Uterus (tissue), 2 donors: ENCODE results near the gene EXOC4.

Experiments
- POLR2A ChIP-seq, 2 donors: fragments of 450-650 bp; IDR thresholded peaks; one replicate each; pipeline ENCODE4 v1.6.1; 2016; ENCODE audit warnings: antibody characterized with exemption in 2 of 2, mild to moderate bottlenecking in 1 of 2, moderate library complexity in 1 of 2
- TF ChIP-seq, protein P1 (sequence below), 4 experiments: fragments of 200-600 bp in 2 of 4; fragments of 450-650 bp in 2 of 4; sonication (generic) in 2 of 4; IDR thresholded peaks; one replicate each; pipeline ENCODE4 v1.5.1; 2016 to 2019; ENCODE audit warnings: antibody characterized with exemption in 4 of 4, mild to moderate bottlenecking in 2 of 4, moderate library complexity in 1 of 4

- no peak for TF ChIP-seq POLR2A (IDR thresholded peaks at IDR 0.05)
- TF ChIP-seq, protein P1, sequence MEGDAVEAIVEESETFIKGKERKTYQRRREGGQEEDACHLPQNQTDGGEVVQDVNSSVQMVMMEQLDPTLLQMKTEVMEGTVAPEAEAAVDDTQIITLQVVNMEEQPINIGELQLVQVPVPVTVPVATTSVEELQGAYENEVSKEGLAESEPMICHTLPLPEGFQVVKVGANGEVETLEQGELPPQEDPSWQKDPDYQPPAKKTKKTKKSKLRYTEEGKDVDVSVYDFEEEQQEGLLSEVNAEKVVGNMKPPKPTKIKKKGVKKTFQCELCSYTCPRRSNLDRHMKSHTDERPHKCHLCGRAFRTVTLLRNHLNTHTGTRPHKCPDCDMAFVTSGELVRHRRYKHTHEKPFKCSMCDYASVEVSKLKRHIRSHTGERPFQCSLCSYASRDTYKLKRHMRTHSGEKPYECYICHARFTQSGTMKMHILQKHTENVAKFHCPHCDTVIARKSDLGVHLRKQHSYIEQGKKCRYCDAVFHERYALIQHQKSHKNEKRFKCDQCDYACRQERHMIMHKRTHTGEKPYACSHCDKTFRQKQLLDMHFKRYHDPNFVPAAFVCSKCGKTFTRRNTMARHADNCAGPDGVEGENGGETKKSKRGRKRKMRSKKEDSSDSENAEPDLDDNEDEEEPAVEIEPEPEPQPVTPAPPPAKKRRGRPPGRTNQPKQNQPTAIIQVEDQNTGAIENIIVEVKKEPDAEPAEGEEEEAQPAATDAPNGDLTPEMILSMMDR (IDR thresholded peaks at IDR 0.05), result no peak
Observed at GRCh38 chr7:133753513-133753912, 500.6 kb downstream of the EXOC4 start.
